GM21515 (cell line): ENCODE results near the gene SMAD3.

ENCODE experiments used
- ATAC-seq: cut with Tn5 transposase; IDR thresholded peaks from one replicate; pipeline ENCODE4 v1.9.1; 2021; ENCODE audit not compliant: unreplicated experiment

The SMAD3 gene

GRCh38 chr15:67156834-67157233 is 91.4 kb downstream of the SMAD3 start:
- no peak for ATAC-seq

GRCh38 chr15:67157521-67158252 is 92.3 kb downstream of the SMAD3 start:
- no peak for ATAC-seq

- no peak for ATAC-seq
Measured at GRCh38 chr15:67158367-67158766, 93.0 kb downstream of the SMAD3 start.

- ATAC-seq, result no peak
Measured at GRCh38 chr15:67161412-67161811, 96.0 kb downstream of the SMAD3 start.

GRCh38 chr15:67161881-67162280 is 96.5 kb downstream of the SMAD3 start:
- ATAC-seq, result no peak

- ATAC-seq, result no peak
Measured at GRCh38 chr15:67163180-67163579, 97.8 kb downstream of the SMAD3 start.

GRCh38 chr15:67164401-67164791 is 99.0 kb downstream of the SMAD3 start:
- no peak for ATAC-seq

- ATAC-seq, result no peak
Measured at GRCh38 chr15:67164811-67165253, 99.4 kb downstream of the SMAD3 start.

- no peak for ATAC-seq
Measured at GRCh38 chr15:67165254-67166253, 100.2 kb downstream of the SMAD3 start.

GRCh38 chr15:67166280-67167009 is 101.0 kb downstream of the SMAD3 start:
- ATAC-seq, result no peak

- ATAC-seq, result no peak
Measured at GRCh38 chr15:67167091-67167490, 101.7 kb downstream of the SMAD3 start.

- no peak for ATAC-seq
Measured at GRCh38 chr15:67168694-67169093, 103.3 kb downstream of the SMAD3 start.

GRCh38 chr15:67170143-67170925 is 104.9 kb downstream of the SMAD3 start:
- ATAC-seq, result no peak

- ATAC-seq, result no peak
Measured at GRCh38 chr15:67171471-67171870, 106.1 kb downstream of the SMAD3 start.

- ATAC-seq, result no peak
Measured at GRCh38 chr15:67172172-67172571, 106.8 kb downstream of the SMAD3 start.

GRCh38 chr15:67173005-67173404 is 107.6 kb downstream of the SMAD3 start:
- ATAC-seq, result no peak

GRCh38 chr15:67173786-67174185 is 108.4 kb downstream of the SMAD3 start:
- no peak for ATAC-seq

GRCh38 chr15:67174446-67174845 is 109.0 kb downstream of the SMAD3 start:
- ATAC-seq, result no peak

- no peak for ATAC-seq
Measured at GRCh38 chr15:67174864-67175573, 109.6 kb downstream of the SMAD3 start.

- ATAC-seq, result no peak
Measured at GRCh38 chr15:67175643-67176071, 110.3 kb downstream of the SMAD3 start.
